ENCODE data around the gene SEC14L1.

DNA sequence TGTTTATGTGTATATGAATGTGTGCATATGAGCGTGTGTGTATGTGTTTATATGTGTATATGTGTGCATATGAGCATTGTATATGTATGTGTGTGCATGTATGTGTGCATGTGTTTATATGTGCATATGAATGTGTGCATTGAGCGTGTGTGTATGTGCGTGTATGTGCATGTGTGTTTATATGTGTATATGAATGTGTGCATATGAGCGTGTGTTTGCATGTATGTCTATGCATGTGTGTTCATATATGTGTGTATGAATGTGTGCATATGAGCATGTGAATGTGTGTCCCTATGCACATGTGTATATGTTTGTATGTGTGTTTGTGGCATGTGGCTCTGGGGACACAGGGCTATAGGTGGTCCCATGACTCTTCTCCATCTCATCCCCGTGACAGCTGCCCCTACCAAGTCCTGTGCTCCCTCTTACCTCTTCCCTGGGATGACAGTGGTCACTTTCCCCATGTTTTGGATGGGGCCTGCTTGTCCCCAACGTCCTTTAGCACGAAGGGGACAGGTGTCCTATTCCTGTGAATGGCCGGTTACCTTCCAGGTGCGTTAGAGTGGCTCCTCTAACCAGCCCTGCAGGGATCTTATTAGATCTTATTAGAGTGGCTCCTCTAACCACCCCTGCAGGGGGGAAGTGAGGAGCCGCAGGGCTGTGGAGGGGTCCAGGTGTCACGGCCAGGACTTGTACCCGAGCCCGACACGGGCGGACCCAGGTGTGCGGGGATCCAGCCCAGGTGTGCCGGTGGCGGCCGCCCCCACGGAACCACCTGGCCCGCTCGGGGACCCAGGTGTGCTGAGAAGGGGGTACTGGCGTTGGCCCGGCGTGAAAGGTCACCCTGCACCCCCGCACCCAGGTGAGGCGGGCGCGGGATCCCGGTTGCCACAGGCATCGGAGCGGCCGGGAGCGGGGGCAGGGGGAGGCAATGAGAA is 105.6 kb downstream of the SEC14L1 start:
- TF ChIP-seq, protein P1, sequence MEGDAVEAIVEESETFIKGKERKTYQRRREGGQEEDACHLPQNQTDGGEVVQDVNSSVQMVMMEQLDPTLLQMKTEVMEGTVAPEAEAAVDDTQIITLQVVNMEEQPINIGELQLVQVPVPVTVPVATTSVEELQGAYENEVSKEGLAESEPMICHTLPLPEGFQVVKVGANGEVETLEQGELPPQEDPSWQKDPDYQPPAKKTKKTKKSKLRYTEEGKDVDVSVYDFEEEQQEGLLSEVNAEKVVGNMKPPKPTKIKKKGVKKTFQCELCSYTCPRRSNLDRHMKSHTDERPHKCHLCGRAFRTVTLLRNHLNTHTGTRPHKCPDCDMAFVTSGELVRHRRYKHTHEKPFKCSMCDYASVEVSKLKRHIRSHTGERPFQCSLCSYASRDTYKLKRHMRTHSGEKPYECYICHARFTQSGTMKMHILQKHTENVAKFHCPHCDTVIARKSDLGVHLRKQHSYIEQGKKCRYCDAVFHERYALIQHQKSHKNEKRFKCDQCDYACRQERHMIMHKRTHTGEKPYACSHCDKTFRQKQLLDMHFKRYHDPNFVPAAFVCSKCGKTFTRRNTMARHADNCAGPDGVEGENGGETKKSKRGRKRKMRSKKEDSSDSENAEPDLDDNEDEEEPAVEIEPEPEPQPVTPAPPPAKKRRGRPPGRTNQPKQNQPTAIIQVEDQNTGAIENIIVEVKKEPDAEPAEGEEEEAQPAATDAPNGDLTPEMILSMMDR (IDR thresholded peaks at IDR 0.05): no peak
- no peak for TF ChIP-seq TCF7L2 (IDR thresholded peaks at IDR 0.05; ENCODE audit: low read depth, low read length)
- TF ChIP-seq, protein P2, sequence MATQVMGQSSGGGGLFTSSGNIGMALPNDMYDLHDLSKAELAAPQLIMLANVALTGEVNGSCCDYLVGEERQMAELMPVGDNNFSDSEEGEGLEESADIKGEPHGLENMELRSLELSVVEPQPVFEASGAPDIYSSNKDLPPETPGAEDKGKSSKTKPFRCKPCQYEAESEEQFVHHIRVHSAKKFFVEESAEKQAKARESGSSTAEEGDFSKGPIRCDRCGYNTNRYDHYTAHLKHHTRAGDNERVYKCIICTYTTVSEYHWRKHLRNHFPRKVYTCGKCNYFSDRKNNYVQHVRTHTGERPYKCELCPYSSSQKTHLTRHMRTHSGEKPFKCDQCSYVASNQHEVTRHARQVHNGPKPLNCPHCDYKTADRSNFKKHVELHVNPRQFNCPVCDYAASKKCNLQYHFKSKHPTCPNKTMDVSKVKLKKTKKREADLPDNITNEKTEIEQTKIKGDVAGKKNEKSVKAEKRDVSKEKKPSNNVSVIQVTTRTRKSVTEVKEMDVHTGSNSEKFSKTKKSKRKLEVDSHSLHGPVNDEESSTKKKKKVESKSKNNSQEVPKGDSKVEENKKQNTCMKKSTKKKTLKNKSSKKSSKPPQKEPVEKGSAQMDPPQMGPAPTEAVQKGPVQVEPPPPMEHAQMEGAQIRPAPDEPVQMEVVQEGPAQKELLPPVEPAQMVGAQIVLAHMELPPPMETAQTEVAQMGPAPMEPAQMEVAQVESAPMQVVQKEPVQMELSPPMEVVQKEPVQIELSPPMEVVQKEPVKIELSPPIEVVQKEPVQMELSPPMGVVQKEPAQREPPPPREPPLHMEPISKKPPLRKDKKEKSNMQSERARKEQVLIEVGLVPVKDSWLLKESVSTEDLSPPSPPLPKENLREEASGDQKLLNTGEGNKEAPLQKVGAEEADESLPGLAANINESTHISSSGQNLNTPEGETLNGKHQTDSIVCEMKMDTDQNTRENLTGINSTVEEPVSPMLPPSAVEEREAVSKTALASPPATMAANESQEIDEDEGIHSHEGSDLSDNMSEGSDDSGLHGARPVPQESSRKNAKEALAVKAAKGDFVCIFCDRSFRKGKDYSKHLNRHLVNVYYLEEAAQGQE (IDR thresholded peaks at IDR 0.05; ENCODE audit: insufficient read depth in 1 of 2, low read depth in 2 of 2, low read length in 1 of 2): no peak
- TF ChIP-seq POLR2AphosphoS5 (IDR thresholded peaks at IDR 0.05; ENCODE audit: low read depth, low read length): no peak
